Activated CD4-positive, alpha-beta T cell treated with anti-CD3 and anti-CD28 coated beads for 1 hour (primary cell): ENCODE data around the gene NOS1AP.

Experiments
- DNase-seq: peaks from one replicate; pipeline ENCODE4 v3.0.0-alpha.2; 2020

NOS1AP gene

GRCh38 chr1:162270016-162270770 lies 200.7 kb downstream of the NOS1AP start:
- DNase-seq: no peak

- no peak for DNase-seq
These were observed 202.5 kb downstream of the NOS1AP start for GRCh38 chr1:162271972-162272371.

GRCh38 chr1:162272419-162272818 lies 202.9 kb downstream of the NOS1AP start:
- DNase-seq: no peak

GRCh38 chr1:162275622-162276175 lies 206.2 kb downstream of the NOS1AP start:
- DNase-seq: no peak

GRCh38 chr1:162276493-162276892 lies 207.0 kb downstream of the NOS1AP start:
- DNase-seq: no peak

- DNase-seq: no peak
These were observed 209.6 kb downstream of the NOS1AP start for GRCh38 chr1:162279136-162279498.

- no peak for DNase-seq
These were observed 211.9 kb downstream of the NOS1AP start for GRCh38 chr1:162281426-162281825.

GRCh38 chr1:162283657-162284056 lies 214.2 kb downstream of the NOS1AP start:
- DNase-seq: no peak

- no peak for DNase-seq
These were observed 214.9 kb downstream of the NOS1AP start for GRCh38 chr1:162284206-162284955.

GRCh38 chr1:162285149-162285561 lies 215.7 kb downstream of the NOS1AP start:
- no peak for DNase-seq

GRCh38 chr1:162291000-162291399 lies 221.5 kb downstream of the NOS1AP start:
- no peak for DNase-seq

- no peak for DNase-seq
These were observed 222.9 kb downstream of the NOS1AP start for GRCh38 chr1:162292422-162292849.

- DNase-seq: no peak
These were observed 223.7 kb downstream of the NOS1AP start for GRCh38 chr1:162293073-162293692.

GRCh38 chr1:162294015-162294414 lies 224.5 kb downstream of the NOS1AP start:
- DNase-seq: no peak

GRCh38 chr1:162297208-162297607 lies 227.7 kb downstream of the NOS1AP start:
- DNase-seq: no peak

GRCh38 chr1:162298266-162298665 lies 228.8 kb downstream of the NOS1AP start:
- DNase-seq: no peak

GRCh38 chr1:162299018-162299417 lies 229.5 kb downstream of the NOS1AP start:
- no peak for DNase-seq

- DNase-seq: no peak
These were observed 230.8 kb downstream of the NOS1AP start for GRCh38 chr1:162300057-162300917.

- no peak for DNase-seq
These were observed 232.2 kb downstream of the NOS1AP start for GRCh38 chr1:162301696-162302095.

GRCh38 chr1:162302306-162303003 lies 233.0 kb downstream of the NOS1AP start:
- no peak for DNase-seq

GRCh38 chr1:162303004-162303344 lies 233.5 kb downstream of the NOS1AP start:
- DNase-seq: no peak

- no peak for DNase-seq
These were observed 235.2 kb downstream of the NOS1AP start for GRCh38 chr1:162304736-162305135.
